Mesendoderm (in vitro differentiated cells): ENCODE measurements around the gene KCNQ5.
"Not testable (repeated sequence)": the region's sequence is repeated elsewhere in the genome, so short reads cannot be mapped to it uniquely, and the experiment has no call there.

ENCODE experiments used
- DNase-seq: peaks from one replicate; pipeline ENCODE4 v3.0.0; 2013
- H2AK5ac ChIP-seq: 2 replicates; pipeline ENCODE4 v1.6.1; 2013; ENCODE audit warnings: low read length, inconsistent platforms
- H2BK120ac ChIP-seq: 2 replicates; pipeline ENCODE4 v1.6.1; 2013; ENCODE audit warnings: low read depth, mild to moderate bottlenecking, low read length, moderate library complexity, mixed read lengths
- H2BK15ac ChIP-seq: replicated peaks from 2 replicates; pipeline ENCODE4 v1.6.1; 2013; ENCODE audit warnings: low read depth, mild to moderate bottlenecking, moderate library complexity
- H2BK5ac ChIP-seq: 2 replicates; pipeline ENCODE4 v1.6.1; 2013; ENCODE audit warnings: low read length, inconsistent platforms
- H3K18ac ChIP-seq: 2 replicates; pipeline ENCODE4 v1.6.1; 2013; ENCODE audit warnings: mild to moderate bottlenecking, low read length, mixed read lengths
- H3K23ac ChIP-seq: one replicate; pipeline ENCODE4 v1.6.1; 2013; ENCODE audit warnings: low read length
- H3K27ac ChIP-seq: 2 replicates; pipeline ENCODE4 v1.5.1; 2013; ENCODE audit warnings: low read depth, mild to moderate bottlenecking, inconsistent platforms, low read length, moderate library complexity
- H3K27me3 ChIP-seq: 2 replicates; pipeline ENCODE4 v1.6.1; 2013; ENCODE audit warnings: low read length, control low read depth, mild to moderate bottlenecking, inconsistent platforms; ENCODE audit not compliant: insufficient read depth, poor library complexity
- H3K36me3 ChIP-seq: 2 replicates; pipeline ENCODE4 v1.6.1; 2013; ENCODE audit warnings: low read length, inconsistent platforms; ENCODE audit not compliant: control insufficient read depth, insufficient read depth
- H3K4ac ChIP-seq: one replicate; pipeline ENCODE4 v1.6.1; 2013; ENCODE audit warnings: low read depth, mild to moderate bottlenecking, low read length, moderate library complexity
- H3K4me1 ChIP-seq: 2 replicates; pipeline ENCODE4 v1.6.1; 2013; ENCODE audit warnings: low read depth, low read length, inconsistent platforms; ENCODE audit not compliant: control insufficient read depth
- H3K4me2 ChIP-seq: 2 replicates; pipeline ENCODE4 v1.6.1; 2013; ENCODE audit warnings: low read length
- H3K4me3 ChIP-seq: 2 replicates; pipeline ENCODE4 v1.5.1; 2013; ENCODE audit warnings: mild to moderate bottlenecking, low read length
- H3K56ac ChIP-seq: one replicate; pipeline ENCODE4 v1.6.1; 2013; ENCODE audit warnings: low read length
- H3K79me1 ChIP-seq: 2 replicates; pipeline ENCODE4 v1.6.1; 2013; ENCODE audit warnings: low read length, inconsistent platforms
- H3K79me2 ChIP-seq: 2 replicates; pipeline ENCODE4 v1.6.1; 2013; ENCODE audit warnings: mild to moderate bottlenecking, low read length; ENCODE audit not compliant: control insufficient read depth, insufficient read depth
- H3K9ac ChIP-seq: 2 replicates; pipeline ENCODE4 v1.6.1; 2013; ENCODE audit warnings: low read length, inconsistent platforms
- H4K5ac ChIP-seq: one replicate; pipeline ENCODE4 v1.6.1; 2013; ENCODE audit warnings: low read length
- H4K8ac ChIP-seq: one replicate; pipeline ENCODE4 v1.6.1; 2013; ENCODE audit warnings: low read depth, mild to moderate bottlenecking, control low read depth, low read length, moderate library complexity
- WGBS: extraction: QIAGEN DNeasy Blood & Tissue Kit; methylation state at CpG from one replicate; pipeline ENCODE4 v1.1.7; 2013; ENCODE audit warnings: low lambda C conversion rate, missing lambda C conversion rate; ENCODE audit not compliant: insufficient coverage; ENCODE audit errors: extremely low coverage; 5-methylcytosine and 5-hydroxymethylcytosine counted together

Gene KCNQ5

DNA sequence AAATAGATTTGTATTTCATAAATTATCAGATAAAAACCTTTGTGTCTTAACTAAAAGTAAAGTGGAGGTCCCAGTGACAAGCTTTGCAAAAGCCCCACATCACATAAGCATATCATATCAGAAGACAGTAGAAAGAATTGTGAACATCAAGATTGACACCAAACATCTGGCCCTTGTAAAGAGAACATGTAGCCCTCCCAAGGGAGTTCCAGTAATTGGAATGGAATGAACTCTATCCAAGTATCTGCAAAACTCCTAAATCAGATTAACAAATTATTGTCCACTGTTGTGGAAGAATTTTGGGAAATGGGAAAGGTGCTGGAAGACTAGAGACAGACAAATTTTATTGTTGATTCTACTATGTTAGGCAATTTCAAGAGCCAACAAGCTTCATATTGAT, 268.8 kb downstream of the KCNQ5 start:
- no peak for DNase-seq
- H4K8ac ChIP-seq = no peak overlapping the region
- H3K23ac ChIP-seq = no peak overlapping the region
- no peak overlapping the region for H4K5ac ChIP-seq
- H3K4me1 ChIP-seq = no peaks in the 10 kb centered on the region
- no peak overlapping the region for H3K9ac ChIP-seq
- no peak overlapping the region for H3K4me3 ChIP-seq
- H3K4ac ChIP-seq = no peak overlapping the region
- H3K79me2 ChIP-seq = no peaks in the 10 kb centered on the region
- H2BK5ac ChIP-seq = no peak overlapping the region
- no peaks in the 10 kb centered on the region for H3K27me3 ChIP-seq
- H3K56ac ChIP-seq = no peak overlapping the region
- no peaks in the 10 kb centered on the region for H3K79me1 ChIP-seq
- no peak overlapping the region for H2BK15ac ChIP-seq
- no peak overlapping the region for H3K27ac ChIP-seq
- no peaks in the 10 kb centered on the region for H3K36me3 ChIP-seq
- no peak overlapping the region for H2AK5ac ChIP-seq
- H3K18ac ChIP-seq = no peak overlapping the region
- no peak overlapping the region for H2BK120ac ChIP-seq
- H3K4me2 ChIP-seq = no peak overlapping the region

DNA sequence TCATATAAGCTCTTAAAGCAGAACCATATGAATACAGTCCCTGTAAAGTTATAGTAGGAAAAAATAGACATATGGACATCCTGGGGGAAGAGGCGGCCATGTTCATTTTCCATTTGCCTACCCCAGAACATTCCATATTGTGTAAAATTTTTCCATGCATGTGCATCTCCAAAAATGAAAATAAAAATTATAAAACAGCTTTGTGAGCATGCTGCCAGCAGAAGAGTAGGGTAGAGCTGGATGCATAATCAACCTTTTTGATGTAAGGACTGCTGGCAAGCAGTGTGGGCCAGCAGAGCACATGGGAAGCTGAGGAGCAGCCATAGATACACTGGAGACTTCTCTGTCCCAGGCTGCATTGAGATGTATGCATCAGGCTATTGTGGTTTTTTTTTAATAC, 271.0 kb downstream of the KCNQ5 start:
- Histone ChIP-seq H3K36me3 (no peaks in the 10 kb centered on the region), H3K79me2 (no peaks in the 10 kb centered on the region), H3K4me1 (no peaks in the 10 kb centered on the region), H3K9ac (no peak overlapping the region), H2BK5ac (no peak overlapping the region), H2AK5ac (no peak overlapping the region), H4K8ac (no peak overlapping the region), H3K27me3 (no peaks in the 10 kb centered on the region), H3K27ac (no peak overlapping the region), H3K18ac (no peak overlapping the region), H3K79me1 (no peaks in the 10 kb centered on the region), H3K23ac (no peak overlapping the region), H3K56ac (no peak overlapping the region), H2BK15ac (no peak overlapping the region), H2BK120ac (no peak overlapping the region), H3K4me3 (no peak overlapping the region), H4K5ac (no peak overlapping the region), H3K4me2 (no peak overlapping the region), H3K4ac (no peak overlapping the region)
- WGBS = no CpG with 5 or more reads among the region's 1 CpG
- DNase-seq = no peak

DNA sequence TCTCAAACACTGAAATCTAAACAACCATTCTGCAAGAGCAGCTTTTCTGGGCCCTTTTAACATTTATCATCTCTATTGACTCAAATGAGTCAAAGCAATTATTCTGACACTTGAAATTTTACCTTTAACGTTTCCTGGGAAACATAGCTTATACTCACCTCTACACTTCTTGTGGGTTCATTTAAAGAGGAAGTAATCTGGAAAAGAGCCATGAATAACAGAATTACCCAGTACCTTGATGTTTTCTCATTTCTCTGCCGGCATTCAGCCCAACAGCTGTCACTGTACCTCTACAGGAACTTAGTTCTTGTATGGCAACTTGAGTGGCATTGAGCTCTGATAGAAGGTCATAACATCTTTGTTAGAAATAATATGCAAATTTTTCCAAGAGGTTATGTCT, 272.2 kb downstream of the KCNQ5 start:
- Histone ChIP-seq H3K56ac (no peak overlapping the region), H3K18ac (no peak overlapping the region), H3K27me3 (no peaks in the 10 kb centered on the region), H3K9ac (no peak overlapping the region), H3K79me1 (no peaks in the 10 kb centered on the region), H3K4me2 (no peak overlapping the region), H3K36me3 (no peaks in the 10 kb centered on the region), H2AK5ac (no peak overlapping the region), H4K5ac (no peak overlapping the region), H3K4me3 (no peak overlapping the region), H3K23ac (no peak overlapping the region), H2BK15ac (no peak overlapping the region), H2BK5ac (no peak overlapping the region), H3K4ac (no peak overlapping the region), H4K8ac (no peak overlapping the region), H3K4me1 (no peaks in the 10 kb centered on the region), H3K79me2 (no peaks in the 10 kb centered on the region), H3K27ac (no peak overlapping the region), H2BK120ac (no peak overlapping the region)
- no peak for DNase-seq
- no CpG with 5 or more reads among the region's 2 CpGs for WGBS

DNA sequence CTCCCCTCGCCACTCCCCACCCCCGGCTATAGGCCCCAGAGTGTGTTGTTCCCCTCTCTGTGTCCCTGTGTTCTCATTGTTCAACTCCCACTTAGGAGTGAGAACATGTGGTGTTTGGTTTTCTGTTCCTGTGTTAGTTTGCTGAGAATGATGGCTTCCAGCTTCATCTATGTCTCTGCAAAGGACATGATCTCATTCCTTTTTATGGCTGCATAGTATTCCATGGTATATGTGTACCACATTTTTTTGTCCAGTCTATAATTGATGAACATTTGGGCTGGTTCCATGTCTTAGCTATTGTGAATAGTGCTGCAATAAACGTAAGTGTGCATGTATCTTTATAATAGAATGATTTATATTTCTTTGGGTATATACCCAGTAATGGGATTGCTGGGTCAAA, 276.4 kb downstream of the KCNQ5 start:
- H3K79me1 ChIP-seq, H3K27me3 ChIP-seq, H3K79me2 ChIP-seq, H2AK5ac ChIP-seq, H3K4me3 ChIP-seq, H3K4ac ChIP-seq, DNase-seq, H3K36me3 ChIP-seq, H4K5ac ChIP-seq, H4K8ac ChIP-seq, H3K18ac ChIP-seq, H2BK15ac ChIP-seq, H3K23ac ChIP-seq, H3K27ac ChIP-seq, H3K56ac ChIP-seq, H2BK5ac ChIP-seq, H3K4me2 ChIP-seq, H3K4me1 ChIP-seq, H2BK120ac ChIP-seq, H3K9ac ChIP-seq: not testable (repeated sequence)
- no CpG with 5 or more reads among the region's 3 CpGs for WGBS

DNA sequence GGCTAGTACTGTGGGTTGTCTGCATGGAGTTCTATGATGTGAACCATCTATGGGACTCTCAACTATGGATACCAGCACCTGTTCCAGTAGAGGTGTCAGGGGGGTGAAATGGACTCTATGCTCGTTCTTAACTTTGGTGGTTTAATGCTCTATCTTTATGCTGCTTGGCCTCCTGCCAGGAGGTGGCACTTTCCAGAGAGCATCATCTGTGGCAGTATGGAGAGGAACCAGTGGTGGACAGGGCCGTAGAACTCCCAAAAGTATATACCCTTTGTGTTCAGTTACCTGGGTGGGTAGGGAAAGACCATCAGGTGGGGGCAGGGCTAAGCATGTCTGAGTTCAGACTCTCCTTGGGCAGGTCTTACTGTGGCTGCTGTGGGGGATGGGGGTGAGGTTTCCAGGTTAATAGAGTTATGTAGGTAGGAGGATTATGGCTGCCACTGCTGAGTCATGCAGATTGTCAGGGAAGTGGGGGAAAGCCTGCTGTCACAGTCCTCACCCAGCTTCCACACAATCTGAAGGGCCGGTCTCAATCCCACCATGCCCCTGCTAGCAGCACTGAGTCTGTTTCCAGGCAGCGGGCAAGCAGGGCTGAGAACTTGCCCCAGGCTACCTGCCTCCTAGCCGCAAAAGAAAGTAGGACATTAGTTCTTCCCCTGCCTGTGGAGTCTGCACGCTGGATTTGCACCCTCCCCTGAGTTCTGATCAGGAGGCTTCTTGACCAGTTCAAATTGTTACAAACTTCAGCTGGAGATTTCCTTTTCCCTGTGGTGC, 284.0 kb downstream of the KCNQ5 start:
- Histone ChIP-seq H4K5ac (no peak overlapping the region), H3K27ac (no peak overlapping the region), H3K27me3 (no peaks in the 10 kb centered on the region), H3K4me3 (no peak overlapping the region), H3K4me2 (no peak overlapping the region), H3K56ac (no peak overlapping the region), H4K8ac (no peak overlapping the region), H3K79me2 (no peaks in the 10 kb centered on the region), H3K4me1 (no peaks in the 10 kb centered on the region), H3K18ac (no peak overlapping the region), H3K79me1 (no peaks in the 10 kb centered on the region), H3K4ac (no peak overlapping the region), H2BK120ac (no peak overlapping the region), H2BK15ac (no peak overlapping the region), H3K23ac (no peak overlapping the region), H3K36me3 (no peaks in the 10 kb centered on the region), H3K9ac (no peak overlapping the region), H2BK5ac (no peak overlapping the region), H2AK5ac (no peak overlapping the region)
- DNase-seq = peak; percentile 8
- no CpG with 5 or more reads among the region's 6 CpGs for WGBS
